ENCODE data around the gene TSC22D2.

The TSC22D2 gene

GRCh38 chr3:150450916-150451315 is 42.8 kb downstream of the TSC22D2 start:
- H3K4me3 ChIP-seq (ENCODE audit: low read depth, low read length) = no peak overlapping the region
- POLR2A ChIA-PET = no interaction called here
- no peak for DNase-seq (ENCODE audit: low read depth, low spot score)
- no peak for TF ChIP-seq CTCF (IDR thresholded peaks at IDR 0.05; ENCODE audit: insufficient read depth, low read length, missing control alignments)
- CTCF ChIA-PET = interaction anchor here (0.6 to 1.0 kb wide), 2 partner anchors 66 to 267 kb away, joined by 3 read pairs; no protein-coding TSS in a partner anchor

GRCh38 chr3:150451329-150452048 is 43.4 kb downstream of the TSC22D2 start:
- no peak for DNase-seq (ENCODE audit: low read depth, low spot score)
- no peak for TF ChIP-seq CTCF (IDR thresholded peaks at IDR 0.05; ENCODE audit: insufficient read depth, low read length, missing control alignments)
- CTCF ChIA-PET = interaction anchor here (0.6 kb wide), 1 partner anchor 66 kb away, joined by 3 read pairs; no protein-coding TSS in a partner anchor
- no peak overlapping the region for H3K4me3 ChIP-seq (ENCODE audit: low read depth, low read length)
- POLR2A ChIA-PET = no interaction called here

- no peak overlapping the region for H3K4me3 ChIP-seq (ENCODE audit: low read depth, low read length)
- POLR2A ChIA-PET = no interaction called here
- no peak for TF ChIP-seq CTCF (IDR thresholded peaks at IDR 0.05; ENCODE audit: insufficient read depth, low read length, missing control alignments)
- CTCF ChIA-PET = interaction anchor here (1.3 to 1.5 kb wide), 2 partner anchors 11 to 42 kb away, joined by 3 to 4 read pairs; no protein-coding TSS in a partner anchor
- no peak for DNase-seq (ENCODE audit: low read depth, low spot score)
Measured at GRCh38 chr3:150453353-150453752, 45.3 kb downstream of the TSC22D2 start.

- DNase-seq (ENCODE audit: low read depth, low spot score) = no peak
- CTCF ChIA-PET = interaction anchor here (1.0 kb wide), 1 partner anchor 15 kb away, joined by 3 read pairs; no protein-coding TSS in a partner anchor
- no peak overlapping the region for H3K4me3 ChIP-seq (ENCODE audit: low read depth, low read length)
- POLR2A ChIA-PET = interaction anchor here (0.6 kb wide), 1 partner anchor 8 kb away, joined by 4 read pairs; no protein-coding TSS in a partner anchor
- TF ChIP-seq CTCF (IDR thresholded peaks at IDR 0.05; ENCODE audit: insufficient read depth, low read length, missing control alignments) = no peak
Measured at GRCh38 chr3:150454085-150454484, 46.0 kb downstream of the TSC22D2 start.

- ChIA-PET POLR2A (no interaction called here), CTCF (interaction anchor here (1.0 kb wide), 1 partner anchor 15 kb away, joined by 3 read pairs; no protein-coding TSS in a partner anchor)
- DNase-seq (ENCODE audit: low read depth, low spot score) = no peak
- TF ChIP-seq CTCF (IDR thresholded peaks at IDR 0.05; ENCODE audit: insufficient read depth, low read length, missing control alignments) = no peak
- H3K4me3 ChIP-seq (ENCODE audit: low read depth, low read length) = no peak overlapping the region
Measured at GRCh38 chr3:150454622-150455021, 46.5 kb downstream of the TSC22D2 start.

DNA sequence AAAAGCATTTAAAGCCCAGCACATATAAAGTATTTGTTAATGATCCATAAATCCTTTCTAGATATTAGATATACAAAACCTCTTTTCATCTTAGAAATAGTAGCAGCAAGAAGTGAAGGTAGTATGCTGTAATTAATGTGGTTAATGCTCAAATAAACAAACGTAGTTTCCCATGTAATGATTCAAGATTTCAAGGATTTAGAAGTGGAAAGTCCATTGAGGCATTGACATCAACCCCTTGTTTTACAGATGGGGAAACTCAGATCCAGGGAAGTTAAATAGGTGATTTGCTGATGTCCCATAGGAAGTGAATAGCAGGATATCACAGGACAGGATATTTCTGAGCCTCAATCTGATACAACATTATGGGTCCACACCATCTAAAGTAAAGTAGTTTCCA is 47.2 kb downstream of the TSC22D2 start:
- ChIA-PET POLR2A (no interaction called here), CTCF (interaction anchor here (1.0 kb wide), 1 partner anchor 14 kb away, joined by 3 read pairs; no protein-coding TSS in a partner anchor)
- DNase-seq (ENCODE audit: low read depth, low spot score) = no peak
- no peak overlapping the region for H3K4me3 ChIP-seq (ENCODE audit: low read depth, low read length)
- TF ChIP-seq CTCF (IDR thresholded peaks at IDR 0.05; ENCODE audit: insufficient read depth, low read length, missing control alignments) = no peak

Measured in AG04449 (cell line).